DMS153 treated with DMSO at 0.1 percent for 48 hours (cell line): Measurements from ENCODE around the gene ZNF385A.
"Not testable (repeated sequence)": the region's sequence is repeated elsewhere in the genome, so short reads cannot be mapped to it uniquely, and the experiment has no call there.

Experiments used
- DNase-seq: peaks from one replicate; lab custom pipeline; 2025; ENCODE audit not compliant: unreplicated experiment; lab: John Stamatoyannopoulos, UW

ZNF385A gene

GRCh38 chr12:54357506-54358190 is 26.9 kb downstream of the ZNF385A start:
- DNase-seq, result no peak

- DNase-seq, result no peak
These were observed 27.6 kb downstream of the ZNF385A start for GRCh38 chr12:54356951-54357356.

- no peak for DNase-seq
These were observed 28.3 kb downstream of the ZNF385A start for GRCh38 chr12:54356228-54356627.

DNA sequence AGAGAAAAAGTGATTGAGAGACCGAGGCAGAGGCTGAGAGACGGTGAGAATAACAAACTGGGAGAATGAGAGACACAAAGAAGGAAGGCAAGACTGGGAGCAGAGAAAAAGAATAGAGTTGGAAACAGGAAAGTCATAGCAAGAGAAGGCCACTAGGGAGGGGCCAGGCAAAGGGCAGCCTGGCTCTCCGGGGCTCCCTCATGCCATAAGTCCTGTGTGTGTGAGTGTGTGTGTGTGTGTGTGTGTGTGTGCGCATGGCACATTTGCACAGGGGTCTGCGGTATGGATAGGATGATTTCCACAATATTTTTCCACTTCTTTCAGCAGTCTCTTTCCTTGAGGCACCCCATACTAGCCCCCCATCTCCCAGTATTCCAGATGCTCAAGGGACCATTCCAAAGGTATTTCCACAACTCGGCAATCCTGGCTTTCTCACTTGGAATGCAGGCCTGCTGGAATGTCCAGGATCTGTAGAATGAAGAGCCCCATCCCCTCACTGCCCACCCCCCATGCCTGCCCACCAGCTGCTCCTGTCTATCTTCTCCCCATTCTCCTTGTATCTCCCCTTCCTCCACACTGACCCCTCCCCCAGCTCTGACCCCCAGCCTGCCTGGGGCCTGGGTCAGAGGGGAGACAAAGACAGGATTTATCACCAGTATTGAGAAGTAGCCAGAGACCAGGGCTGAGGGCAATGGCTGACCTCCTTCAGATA is 29.3 kb downstream of the ZNF385A start:
- no peak for DNase-seq

DNA sequence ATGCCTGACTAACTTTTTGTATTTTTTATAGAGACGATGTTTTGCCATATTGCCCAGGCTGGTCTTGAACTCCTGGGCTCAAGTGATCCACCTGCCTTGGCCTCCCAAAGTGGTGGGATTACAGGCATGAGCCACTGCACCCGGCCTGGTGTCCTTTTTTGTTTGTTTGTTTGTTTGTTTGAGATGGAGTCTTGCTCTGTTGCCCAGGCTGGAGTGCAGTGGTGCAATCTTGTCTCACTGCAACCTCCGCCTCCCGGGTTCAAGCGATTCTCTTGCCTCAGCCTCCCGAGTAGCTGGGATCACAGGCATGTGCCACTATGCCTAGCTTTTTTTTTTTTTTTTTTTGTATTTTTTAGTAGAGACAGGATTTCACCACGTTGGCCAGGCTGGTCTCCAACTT is 30.3 kb downstream of the ZNF385A start:
- not testable (repeated sequence) for DNase-seq

- peak; percentile 40 for DNase-seq
These were observed 31.4 kb downstream of the ZNF385A start for GRCh38 chr12:54352891-54353874.

DNA sequence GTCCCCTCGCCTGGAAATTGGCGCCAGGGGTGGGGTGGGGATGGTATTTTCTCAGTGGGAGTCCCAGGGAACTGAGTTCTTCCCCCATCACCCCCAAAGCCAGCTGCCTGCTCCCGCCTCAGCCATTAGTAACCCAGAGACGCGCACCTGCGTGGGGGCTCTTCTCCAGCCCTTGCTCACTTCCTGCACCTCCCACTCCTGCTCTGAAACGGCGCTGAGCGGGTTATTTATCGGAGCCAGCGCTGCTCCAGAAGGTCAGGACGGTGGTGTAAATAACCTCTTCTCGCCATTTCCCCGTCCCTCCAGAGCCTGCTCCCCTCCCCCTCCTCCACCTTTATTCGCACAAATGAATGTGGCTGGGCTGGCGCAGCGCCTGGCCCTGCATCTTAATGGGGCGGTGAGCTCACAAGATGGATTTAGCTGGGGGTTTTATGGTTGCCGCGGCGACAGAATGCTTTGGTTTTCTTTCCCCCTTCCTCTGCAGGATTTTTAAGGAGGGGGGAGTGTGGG is 32.5 kb downstream of the ZNF385A start:
- peak; percentile 88 for DNase-seq

DNA sequence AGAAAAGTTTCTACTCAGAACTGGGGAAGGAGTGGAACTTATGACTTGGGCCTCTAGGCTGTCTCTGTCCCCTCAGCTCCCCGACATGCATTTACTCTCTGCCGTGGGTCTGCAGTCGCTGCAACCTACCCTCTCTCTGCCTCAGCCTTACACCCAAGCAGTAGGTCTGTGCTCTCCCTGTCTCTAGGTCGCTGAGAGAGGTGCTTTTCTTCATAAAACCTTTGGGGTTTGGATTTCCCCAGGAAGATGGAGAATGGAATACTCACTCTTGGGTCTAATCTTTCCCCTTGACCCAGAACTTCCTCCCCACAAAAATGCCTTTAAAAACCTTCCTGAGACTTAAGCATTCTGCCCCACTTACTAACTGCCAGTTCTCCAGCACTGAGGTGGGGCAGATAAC is 33.2 kb downstream of the ZNF385A start:
- DNase-seq, result no peak

DNA sequence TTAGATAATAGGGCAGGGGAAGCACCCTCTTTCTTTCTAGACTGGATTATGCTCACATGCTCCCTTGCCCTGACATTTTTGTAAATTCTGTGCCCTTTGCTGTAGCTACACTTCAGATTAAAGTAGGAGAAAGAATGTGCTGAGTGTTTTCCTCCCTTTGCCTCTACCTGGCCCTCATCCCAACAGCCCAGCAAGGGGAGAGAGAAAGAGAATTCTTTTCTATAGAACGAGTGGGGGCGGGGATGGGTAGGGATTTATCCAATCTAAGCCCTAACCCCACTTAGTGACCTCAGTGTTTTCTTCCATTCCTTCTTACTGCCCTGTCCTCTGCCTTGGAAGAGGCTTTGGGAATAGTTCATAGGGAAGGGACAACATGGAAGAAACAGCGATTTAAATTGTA is 33.8 kb downstream of the ZNF385A start:
- DNase-seq, result no peak

DNA sequence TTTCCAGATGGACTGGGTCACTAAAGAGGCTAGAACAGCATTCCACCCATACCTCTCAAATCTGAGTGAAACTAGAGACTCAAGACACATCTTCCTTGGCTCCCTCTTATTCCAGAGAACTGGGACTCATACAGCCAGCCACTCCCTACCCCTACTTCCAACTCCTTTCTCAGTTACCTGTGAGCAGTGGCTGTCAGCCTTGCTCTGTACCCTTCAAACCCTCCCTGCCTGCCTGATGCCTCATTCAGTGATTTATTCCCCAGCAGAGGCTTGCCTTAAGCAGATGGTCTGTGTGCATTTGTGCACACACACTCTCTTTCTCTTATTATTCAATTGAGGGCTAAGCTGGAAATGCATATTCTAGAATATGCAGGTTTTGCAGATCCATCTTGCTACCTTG is 34.9 kb downstream of the ZNF385A start:
- no peak for DNase-seq

DNA sequence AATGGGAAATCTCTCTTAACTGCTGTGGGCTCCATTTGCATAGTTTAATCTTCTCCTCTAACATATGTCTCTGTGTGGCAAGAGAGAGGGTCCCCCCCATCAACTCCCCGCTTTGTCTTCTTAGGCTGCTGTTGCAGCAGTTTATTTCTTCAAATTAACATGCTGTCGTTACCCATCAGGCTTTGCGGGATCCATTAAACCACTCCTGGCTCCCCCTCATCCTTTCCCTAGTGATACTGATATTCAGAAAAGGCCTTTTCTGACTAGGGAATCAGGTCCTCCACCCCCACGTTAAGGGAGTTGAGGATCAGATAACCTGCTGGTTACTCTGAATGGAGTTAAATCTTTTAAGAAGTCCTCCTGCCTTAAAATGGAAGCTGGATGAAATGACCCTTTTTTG is 35.5 kb downstream of the ZNF385A start:
- DNase-seq, result no peak

DNA sequence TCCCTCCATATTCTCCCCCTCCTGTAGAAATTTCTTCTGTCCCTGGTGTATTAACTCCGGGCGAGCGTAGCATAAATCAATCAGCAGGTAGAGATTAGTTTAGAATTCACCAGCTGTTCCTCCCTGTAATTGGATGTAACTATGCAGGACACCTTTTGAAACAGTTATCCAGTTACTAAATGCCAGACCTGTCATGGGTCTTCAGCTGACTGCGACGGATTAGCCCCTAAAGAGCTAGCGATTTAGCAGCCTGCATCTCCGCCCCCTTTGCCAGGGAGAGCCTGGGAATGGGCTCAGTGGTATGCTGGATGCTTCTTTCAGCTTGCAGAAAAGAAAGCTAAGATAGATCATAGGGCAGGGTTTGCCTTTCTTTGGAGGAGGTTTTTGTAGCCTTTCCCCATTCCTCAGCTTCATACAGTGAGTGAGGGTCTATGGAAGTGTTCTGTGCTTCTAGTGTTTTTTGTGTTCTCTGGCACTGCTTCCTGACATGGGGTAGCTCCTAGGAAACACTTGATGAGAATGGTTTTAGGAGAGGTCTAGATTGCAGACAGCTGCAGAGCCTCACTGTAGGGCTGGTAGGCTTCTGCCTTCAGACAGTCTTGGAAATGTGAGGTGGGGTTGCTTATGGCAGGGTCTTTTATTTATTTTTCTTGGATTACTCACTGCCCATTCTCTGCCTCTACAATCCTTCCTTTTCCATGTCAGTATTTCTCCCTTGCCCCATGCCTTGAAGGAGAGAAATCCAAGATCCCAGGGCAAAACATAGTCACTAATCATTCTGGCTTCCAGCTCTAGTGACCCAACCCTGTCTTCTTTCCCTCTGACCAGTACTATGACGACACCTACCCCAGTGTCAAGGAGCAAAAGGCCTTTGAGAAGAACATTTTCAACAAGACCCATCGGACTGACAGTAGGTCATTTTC is 42.9 kb downstream of the ZNF385A start:
- DNase-seq, result no peak

DNA sequence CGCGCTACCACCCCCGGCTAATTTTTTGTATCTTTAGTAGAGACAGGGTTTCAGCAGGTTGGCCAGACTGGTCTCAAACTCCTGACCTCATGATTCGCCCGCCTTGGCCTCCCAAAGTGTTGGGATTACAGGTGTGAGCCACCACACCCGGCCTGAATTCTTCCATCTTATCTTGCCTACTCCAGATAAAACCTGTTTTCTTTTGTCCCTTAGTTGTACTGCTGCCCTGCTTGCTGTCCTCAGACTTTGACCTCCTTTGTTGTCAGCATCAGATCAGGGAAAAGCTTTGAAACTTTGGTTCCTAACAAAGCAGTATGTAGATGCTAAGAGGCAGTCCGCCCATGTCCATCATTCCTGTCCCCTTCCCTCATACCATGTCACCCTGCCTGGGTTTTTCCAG is 43.7 kb downstream of the ZNF385A start:
- no peak for DNase-seq

DNA sequence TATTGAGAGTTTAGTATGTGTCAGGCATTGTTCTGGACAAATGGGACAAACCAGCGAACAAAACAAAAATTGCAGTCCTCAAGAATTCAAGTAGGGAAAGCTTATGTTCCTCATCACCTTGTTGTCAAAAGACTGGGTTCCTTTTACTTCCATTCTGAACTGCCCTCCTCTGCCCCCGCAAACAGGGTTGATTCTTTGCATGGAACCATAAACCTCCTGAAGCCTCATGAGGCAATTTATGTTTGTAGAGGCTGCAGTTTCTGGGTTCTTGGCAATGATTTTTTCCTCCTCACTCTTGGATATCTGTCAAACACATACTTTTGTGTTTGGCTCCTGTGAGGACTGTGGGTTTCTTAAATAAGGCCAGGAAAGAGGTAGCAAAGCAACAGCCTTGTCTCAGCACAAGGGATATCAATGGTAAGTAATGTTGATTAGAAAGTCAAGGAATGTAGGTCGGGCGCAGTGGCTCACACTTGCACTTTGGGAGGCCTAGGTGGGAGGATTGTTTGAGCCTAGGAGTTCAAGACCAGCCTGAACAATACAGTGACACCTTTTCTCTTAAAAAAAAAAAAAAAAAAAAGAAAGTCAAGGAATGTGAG is 45.7 kb downstream of the ZNF385A start:
- DNase-seq, result no peak

DNA sequence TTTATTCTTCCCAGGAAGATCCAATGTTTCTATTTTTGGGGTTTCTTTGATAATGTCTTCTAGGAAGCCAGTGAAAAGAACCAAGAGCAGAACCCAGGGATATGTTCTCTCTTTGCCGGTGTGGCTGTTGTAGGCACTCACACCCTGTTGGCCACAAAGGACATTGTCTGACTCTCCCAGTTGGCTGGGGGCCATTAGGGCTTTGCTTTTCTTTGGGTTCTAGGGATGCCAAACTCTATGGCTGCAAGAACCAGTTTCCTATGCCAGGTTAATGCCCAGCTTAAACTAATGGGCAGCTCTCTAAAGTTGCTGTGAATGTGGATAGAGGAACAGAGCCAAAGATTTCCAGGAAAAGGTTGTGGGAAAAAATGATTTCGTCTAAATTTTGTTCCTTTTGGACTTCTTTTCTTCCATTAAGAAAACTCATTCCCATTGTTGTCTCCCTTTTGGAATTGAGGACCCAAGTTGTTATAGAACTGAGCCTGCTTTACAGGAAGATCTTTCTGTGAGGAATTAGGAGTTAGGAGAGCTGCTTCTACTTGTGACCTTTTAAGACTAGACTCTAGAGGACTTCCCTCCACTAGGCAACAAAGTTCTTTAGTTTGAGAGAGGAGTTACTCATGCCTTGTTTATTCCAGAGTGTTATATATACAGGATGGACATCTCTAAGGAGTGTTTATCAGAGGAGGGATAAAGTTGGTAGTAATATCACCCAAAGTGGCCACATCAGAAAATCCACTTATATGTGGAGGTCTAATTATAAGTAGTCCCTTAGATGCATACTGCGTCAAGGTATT is 46.5 kb downstream of the ZNF385A start:
- DNase-seq, result no peak

DNA sequence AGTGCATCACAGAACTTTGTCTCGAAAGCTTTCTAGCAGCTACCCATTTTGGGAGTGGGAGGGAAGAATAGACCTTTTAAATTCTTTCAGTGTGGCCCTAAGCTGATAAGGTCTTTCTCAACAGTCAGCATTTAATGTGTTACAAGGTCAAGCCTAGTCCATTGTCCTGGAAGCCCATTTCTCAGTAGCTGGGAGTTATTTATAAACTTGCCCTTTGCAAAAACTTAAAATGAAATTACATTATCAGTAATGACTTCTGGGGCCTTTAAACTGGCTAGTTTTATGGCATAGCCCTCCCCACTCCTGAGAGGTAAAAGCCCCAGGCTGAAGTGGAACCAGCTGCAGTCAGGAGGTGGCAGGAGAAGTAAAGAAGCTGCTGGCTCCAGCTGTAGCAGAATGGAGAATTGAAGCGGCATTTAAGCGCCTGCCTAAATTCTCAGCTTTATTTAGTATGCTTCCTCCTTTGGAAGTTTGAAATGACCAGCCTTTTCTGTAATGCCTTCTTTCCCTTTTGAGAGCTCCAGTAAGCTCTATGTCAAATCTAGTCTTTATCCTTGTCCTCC is 47.2 kb downstream of the ZNF385A start:
- no peak for DNase-seq

DNA sequence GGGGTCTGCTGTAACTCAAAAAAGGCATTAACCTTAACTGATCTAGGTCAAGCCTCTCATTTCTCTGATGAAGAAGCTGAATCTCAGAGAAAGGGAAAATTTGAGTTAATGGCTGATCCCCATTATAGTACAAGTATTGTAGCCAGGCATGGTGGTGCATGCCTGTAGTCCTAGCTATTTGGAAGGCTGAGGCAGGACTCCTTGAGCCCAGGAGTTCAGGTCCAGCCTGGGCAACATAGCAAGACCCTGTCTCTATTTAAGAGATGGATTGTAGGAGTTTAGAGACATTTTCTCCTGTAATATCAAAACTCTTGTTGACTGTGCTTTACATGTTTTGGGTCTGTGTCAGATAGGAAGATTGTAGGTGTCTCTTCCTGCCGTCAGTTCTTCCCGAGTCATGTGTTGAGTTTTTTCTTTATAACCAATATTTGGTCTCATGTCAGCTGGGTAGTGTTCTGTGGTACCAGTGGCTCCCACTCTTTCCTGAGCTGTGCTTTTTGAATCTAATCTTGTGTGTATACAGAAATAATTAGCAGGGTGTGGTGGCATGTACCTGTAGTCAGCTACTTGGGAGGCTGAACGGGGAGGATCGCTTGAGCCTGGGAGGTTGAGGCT is 51.0 kb downstream of the ZNF385A start:
- DNase-seq, result no peak

GRCh38 chr12:54331461-54331860 is 53.1 kb downstream of the ZNF385A start:
- DNase-seq, result no peak
